HG03025 (cell line): ENCODE measurements around the gene REEP6.
"Not testable (repeated sequence)": the region's sequence is repeated elsewhere in the genome, so short reads cannot be mapped to it uniquely, and the experiment has no call there.

Experiments used
- ATAC-seq: cut with Tn5 transposase; IDR thresholded peaks from one replicate; pipeline ENCODE4 v1.9.1; 2021; ENCODE audit warnings: mild to moderate bottlenecking, moderate library complexity; ENCODE audit not compliant: unreplicated experiment, low FRiP score

The REEP6 gene

GRCh38 chr19:1471515-1472160 is 19.3 kb upstream of the REEP6 start:
- no peak for ATAC-seq

- no peak for ATAC-seq
Observed at GRCh38 chr19:1472231-1473084, 18.5 kb upstream of the REEP6 start.

GRCh38 chr19:1473085-1473851 is 17.7 kb upstream of the REEP6 start:
- ATAC-seq = no peak

- no peak for ATAC-seq
Observed at GRCh38 chr19:1474011-1474764, 16.8 kb upstream of the REEP6 start.

GRCh38 chr19:1474765-1475351 is 16.1 kb upstream of the REEP6 start:
- no peak for ATAC-seq

- no peak for ATAC-seq
Observed at GRCh38 chr19:1475751-1476437, 15.1 kb upstream of the REEP6 start.

- ATAC-seq = not testable (repeated sequence)
Observed at GRCh38 chr19:1477056-1477455, 13.9 kb upstream of the REEP6 start.

GRCh38 chr19:1478934-1479707 is 11.9 kb upstream of the REEP6 start, which contains the start of gene C19orf25:
Gene C19orf25 (minus strand): TSS chr19:1479215. CDS start chr19:1478903, 312 bp downstream.
- ATAC-seq = peak; percentile 84

- ATAC-seq = no peak
Observed at GRCh38 chr19:1481224-1481892, 9.6 kb upstream of the REEP6 start.

GRCh38 chr19:1481893-1482360 is 9.1 kb upstream of the REEP6 start:
- ATAC-seq = no peak

- no peak for ATAC-seq
Observed at GRCh38 chr19:1482361-1483130, 8.4 kb upstream of the REEP6 start.

- ATAC-seq = no peak
Observed at GRCh38 chr19:1483131-1483978, 7.6 kb upstream of the REEP6 start.

GRCh38 chr19:1483979-1484428 is 7.0 kb upstream of the REEP6 start:
- ATAC-seq = no peak

- no peak for ATAC-seq
Observed at GRCh38 chr19:1486720-1487575, 4.0 kb upstream of the REEP6 start.

- ATAC-seq = no peak
Observed at GRCh38 chr19:1487576-1488281, 3.3 kb upstream of the REEP6 start.
